GM12872 (cell line): ENCODE measurements around the gene RPS6KB2.
A peak's percentile ranks its signal among the peaks of the same experiment; 100 is the strongest.

Experiments used
- TF ChIP-seq, protein P1 (sequence below): IDR thresholded peaks from 3 replicates; pipeline ENCODE4 v1.5.1; 2011; ENCODE audit warnings: low read depth, mild to moderate bottlenecking, low read length, moderate library complexity; ENCODE audit not compliant: insufficient read depth

RPS6KB2 gene

DNA sequence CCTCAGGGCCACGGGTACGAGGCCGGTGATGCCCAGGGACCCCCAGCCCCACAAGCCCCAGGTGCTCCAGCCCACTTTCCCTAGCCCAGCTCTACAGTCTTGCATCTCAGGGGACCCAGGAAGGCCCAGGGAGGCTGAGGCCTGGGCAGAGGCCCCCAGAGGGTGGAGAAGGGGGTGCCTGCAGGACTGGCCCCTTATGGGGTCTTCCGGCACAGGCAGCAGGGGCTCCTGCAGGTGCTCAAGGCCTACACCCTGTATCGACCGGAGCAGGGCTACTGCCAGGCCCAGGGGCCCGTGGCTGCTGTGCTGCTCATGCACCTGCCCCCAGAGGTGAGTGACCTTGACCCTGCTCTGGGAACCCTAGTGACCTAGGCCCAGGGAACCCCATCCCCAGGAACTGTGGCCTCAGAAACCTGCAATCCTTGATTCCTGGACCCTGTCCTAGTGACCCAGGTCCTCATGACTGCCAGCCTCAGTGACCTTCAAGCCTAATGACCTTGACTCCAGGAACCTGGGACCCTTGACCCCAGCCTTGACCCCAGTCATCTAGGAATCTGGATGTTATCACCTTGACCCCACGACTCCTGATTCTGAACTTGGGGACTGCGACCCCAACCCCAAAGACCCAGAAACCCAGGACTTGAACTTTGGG, 22.5 kb upstream of the RPS6KB2 start:
- TF ChIP-seq, protein P1, sequence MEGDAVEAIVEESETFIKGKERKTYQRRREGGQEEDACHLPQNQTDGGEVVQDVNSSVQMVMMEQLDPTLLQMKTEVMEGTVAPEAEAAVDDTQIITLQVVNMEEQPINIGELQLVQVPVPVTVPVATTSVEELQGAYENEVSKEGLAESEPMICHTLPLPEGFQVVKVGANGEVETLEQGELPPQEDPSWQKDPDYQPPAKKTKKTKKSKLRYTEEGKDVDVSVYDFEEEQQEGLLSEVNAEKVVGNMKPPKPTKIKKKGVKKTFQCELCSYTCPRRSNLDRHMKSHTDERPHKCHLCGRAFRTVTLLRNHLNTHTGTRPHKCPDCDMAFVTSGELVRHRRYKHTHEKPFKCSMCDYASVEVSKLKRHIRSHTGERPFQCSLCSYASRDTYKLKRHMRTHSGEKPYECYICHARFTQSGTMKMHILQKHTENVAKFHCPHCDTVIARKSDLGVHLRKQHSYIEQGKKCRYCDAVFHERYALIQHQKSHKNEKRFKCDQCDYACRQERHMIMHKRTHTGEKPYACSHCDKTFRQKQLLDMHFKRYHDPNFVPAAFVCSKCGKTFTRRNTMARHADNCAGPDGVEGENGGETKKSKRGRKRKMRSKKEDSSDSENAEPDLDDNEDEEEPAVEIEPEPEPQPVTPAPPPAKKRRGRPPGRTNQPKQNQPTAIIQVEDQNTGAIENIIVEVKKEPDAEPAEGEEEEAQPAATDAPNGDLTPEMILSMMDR = no peak

DNA sequence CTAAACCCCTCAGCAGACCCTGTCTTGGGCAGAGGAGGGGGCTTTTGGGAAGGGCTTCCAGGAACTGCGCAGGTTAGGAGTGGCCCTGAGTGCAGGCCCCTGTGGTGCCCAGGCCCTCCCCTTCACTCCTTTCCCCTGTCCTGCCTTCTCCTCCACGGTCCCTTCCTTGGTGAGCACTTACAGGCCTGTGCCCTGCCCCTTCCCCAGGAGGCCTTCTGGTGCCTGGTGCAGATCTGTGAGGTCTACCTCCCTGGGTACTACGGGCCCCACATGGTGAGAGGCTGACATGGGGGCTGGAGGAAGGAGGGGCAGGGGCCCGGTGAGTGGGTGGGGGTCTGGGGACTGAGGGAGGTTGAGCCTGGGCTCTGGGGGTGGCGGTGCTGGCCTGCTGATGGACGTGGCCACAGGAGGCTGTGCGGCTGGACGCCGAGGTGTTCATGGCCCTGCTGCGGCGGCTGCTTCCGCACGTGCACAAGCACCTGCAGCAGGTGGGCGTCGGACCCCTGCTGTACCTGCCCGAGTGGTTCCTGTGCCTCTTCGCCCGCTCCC, 21.8 kb upstream of the RPS6KB2 start:
- TF ChIP-seq, protein P1 = no peak

DNA sequence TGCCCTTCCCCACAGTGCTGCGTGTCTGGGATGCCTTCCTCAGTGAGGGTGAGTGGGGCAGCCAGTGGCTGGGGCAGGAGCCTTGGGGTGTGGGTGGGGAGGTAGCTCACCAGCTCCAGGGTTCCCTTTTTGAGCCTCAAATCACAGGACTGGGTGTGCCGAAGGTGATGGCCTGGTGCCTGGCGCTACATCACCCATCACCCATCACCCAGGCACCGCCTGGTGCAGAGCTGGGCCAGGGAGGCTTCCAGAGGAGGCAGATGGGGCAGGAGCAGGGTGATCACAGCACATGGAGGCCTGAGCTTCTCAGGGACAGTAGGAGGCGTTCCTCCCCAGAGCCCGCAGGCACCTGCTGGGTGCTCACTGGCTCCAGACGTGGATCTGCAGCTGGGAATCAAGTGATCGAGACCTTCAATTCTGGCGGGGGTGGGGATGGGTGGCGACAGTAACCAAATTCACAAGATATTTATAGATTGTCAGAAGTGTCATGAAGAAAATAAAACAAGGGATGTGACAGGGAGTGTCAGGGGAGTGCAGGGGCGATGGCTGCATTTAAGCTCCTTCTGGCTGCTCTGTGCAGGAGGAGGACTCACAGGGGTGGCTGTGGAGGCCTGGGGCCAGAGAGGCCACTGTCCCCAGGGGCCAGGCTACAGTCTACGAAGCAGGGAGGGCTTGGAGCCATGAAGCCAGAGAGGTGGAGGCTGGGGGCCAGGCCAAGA, 21.2 kb upstream of the RPS6KB2 start:
- TF ChIP-seq, protein P1 = 0 out of 3 replicates have a peak, but pooled peaks have one; percentile 1

DNA sequence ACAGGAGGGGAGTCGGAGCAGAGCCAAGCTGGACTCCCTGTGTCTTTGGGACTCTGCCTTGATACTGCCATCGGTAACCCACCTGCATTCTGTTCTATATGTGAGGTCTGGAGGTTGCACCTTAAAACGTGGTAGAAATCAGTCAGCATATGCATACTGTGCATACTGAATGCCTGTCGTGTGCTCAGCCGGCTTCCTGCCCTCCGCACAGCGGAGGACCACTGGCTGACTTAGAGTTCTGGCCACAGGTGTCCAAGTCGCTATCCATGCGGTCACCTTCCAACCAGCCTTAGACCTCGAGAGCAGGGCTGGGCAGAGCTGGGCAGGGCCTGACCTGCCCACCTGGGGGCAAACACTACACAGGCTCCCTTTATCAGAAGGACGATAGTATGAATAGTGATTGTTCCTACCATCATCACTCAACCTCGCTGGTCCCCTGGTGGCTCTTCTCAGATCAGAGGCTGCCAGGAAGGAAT, 20.6 kb upstream of the RPS6KB2 start:
- TF ChIP-seq, protein P1 = no peak

DNA sequence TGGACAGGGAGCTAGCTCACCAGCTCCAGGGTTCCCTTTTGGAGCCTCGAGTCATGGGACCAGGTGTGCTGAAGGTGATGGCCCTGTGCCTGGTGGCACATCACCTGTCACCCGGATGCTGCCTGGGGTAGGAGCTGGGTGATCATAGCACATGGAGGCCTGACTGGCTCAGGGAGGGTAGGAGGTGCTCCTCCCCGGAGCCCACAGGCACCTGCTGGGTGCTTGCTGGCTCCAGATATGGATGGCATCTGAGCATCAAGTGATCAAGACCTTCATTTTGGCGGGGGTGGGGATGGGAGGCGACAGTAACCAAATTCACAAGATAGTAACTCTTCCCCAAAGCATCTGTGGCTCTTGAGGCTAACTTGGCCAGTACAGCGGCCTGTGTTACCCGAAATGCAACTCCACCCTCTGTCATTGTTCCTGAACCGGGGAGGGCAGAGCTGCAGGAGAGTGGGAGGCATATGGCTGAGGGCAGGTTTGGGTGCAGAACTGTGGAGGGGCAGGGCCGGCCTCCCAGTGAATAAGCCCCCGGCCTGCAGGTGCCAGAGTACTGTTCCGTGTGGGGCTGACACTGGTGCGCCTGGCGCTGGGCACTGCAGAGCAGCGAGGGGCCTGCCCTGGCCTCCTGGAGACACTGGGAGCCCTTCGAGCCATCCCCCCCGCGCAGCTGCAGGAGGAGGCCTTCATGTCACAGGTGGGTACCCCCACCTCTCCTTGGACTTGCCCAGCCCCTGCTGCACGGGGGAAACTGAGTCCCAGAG, 19.7 kb upstream of the RPS6KB2 start:
- TF ChIP-seq, protein P1 = no peak

DNA sequence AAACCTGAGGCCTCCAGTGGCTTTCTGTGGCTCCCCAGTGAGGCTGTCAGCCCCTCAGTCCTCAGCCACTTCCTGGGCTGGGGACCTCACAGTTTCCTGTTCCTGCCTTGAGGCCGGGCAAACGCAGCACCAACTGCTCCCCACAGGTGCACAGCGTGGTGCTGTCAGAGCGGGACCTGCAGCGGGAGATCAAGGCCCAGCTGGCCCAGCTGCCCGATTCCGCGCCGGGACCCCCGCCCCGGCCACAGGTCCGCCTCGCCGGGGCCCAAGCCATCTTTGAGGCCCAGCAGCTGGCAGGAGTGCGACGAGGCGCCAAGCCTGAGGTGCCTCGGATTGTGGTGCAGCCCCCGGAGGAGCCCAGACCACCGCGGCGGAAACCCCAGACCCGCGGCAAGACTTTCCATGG, 19.0 kb upstream of the RPS6KB2 start:
- TF ChIP-seq, protein P1 = no peak
